NOMO-1 (cell line): ENCODE measurements around the gene MOV10.

Experiments used
- DNase-seq, 2 experiments: peaks; one replicate each; lab custom pipeline; 2025; ENCODE audit not compliant: unreplicated experiment in 2 of 2; lab: John Stamatoyannopoulos, UW

The MOV10 gene

GRCh38 chr1:112698366-112699310, 24.2 kb downstream of the MOV10 start:
- DNase-seq, result no peak

GRCh38 chr1:112699425-112700144, 25.1 kb downstream of the MOV10 start:
- no peak for DNase-seq

GRCh38 chr1:112700290-112701226, 26.1 kb downstream of the MOV10 start:
- peak; percentile 67 to 74 for DNase-seq

- DNase-seq, result no peak
These were observed 27.0 kb downstream of the MOV10 start for GRCh38 chr1:112701227-112702066.

GRCh38 chr1:112702067-112702395, 27.6 kb downstream of the MOV10 start:
- DNase-seq, result no peak

GRCh38 chr1:112702420-112703261, 28.2 kb downstream of the MOV10 start:
- DNase-seq, result no peak

- no peak for DNase-seq
These were observed 29.2 kb downstream of the MOV10 start for GRCh38 chr1:112703706-112704105.

- DNase-seq, result no peak
These were observed 30.0 kb downstream of the MOV10 start for GRCh38 chr1:112704391-112704933.

- DNase-seq, result peak; percentile 55 to 63
These were observed 30.6 kb downstream of the MOV10 start for GRCh38 chr1:112704934-112705627.

GRCh38 chr1:112706505-112707220, 32.2 kb downstream of the MOV10 start, which contains the start of gene RHOC:
RHOC (minus strand) TSS chr1:112707127; CDS start chr1:112703799, 3,328 bp downstream.
- peak; percentile 31 to 49 for DNase-seq

GRCh38 chr1:112707221-112708001, 33.0 kb downstream of the MOV10 start:
- DNase-seq, result peak; percentile 49 to 60

GRCh38 chr1:112708002-112708448, 33.6 kb downstream of the MOV10 start:
- no peak for DNase-seq

- no peak for DNase-seq
These were observed 34.0 kb downstream of the MOV10 start for GRCh38 chr1:112708489-112708888.

GRCh38 chr1:112710159-112710558, 35.7 kb downstream of the MOV10 start:
- no peak for DNase-seq

- DNase-seq, result no peak
These were observed 36.1 kb downstream of the MOV10 start for GRCh38 chr1:112710586-112710985.

- no peak for DNase-seq
These were observed 36.6 kb downstream of the MOV10 start for GRCh38 chr1:112711041-112711440.

- DNase-seq, result no peak
These were observed 37.2 kb downstream of the MOV10 start for GRCh38 chr1:112711670-112712069.
